ENCODE data around the gene PSMD10.

The PSMD10 gene

DNA sequence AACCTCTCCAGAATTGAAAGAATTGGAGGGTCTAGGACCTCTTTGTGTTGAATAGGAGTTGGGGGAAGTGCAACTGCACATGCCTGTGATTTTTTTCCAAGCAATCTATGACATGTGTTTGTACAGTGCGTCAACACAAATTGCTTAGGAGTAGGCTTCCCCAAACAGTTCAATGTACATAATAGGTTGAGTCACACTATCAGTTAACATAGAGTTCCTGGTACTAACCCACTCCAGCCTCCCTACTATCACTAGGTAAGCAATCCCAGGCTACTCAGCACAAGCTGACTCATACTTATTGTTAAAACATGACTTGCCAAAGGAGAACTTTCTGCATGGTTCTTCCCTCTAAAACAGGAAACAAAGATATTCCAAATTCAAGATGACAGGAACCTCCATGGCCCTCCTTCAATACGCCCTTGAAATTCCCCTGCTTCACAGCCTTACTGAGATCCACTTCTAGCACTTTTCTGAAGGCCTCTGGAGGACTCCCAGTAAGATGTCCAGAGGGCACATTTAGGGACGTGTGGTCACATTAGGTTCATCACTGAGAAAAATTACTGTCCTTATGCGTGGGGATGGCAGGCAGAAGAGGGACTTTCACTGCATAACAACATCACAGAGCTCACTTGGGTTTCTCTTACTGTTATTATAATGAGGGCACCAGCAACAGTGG, 54.9 kb downstream of the PSMD10 start:
- TF ChIP-seq SPI1 (IDR thresholded peaks at IDR 0.05; ENCODE audit: borderline replicate concordance, low read depth) (no peak), POLR2AphosphoS5 (IDR thresholded peaks at IDR 0.05; ENCODE audit: low read depth) (no peak), GABPA (IDR thresholded peaks at IDR 0.05; ENCODE audit: low read depth) (no peak)
- TF ChIP-seq, protein P1, sequence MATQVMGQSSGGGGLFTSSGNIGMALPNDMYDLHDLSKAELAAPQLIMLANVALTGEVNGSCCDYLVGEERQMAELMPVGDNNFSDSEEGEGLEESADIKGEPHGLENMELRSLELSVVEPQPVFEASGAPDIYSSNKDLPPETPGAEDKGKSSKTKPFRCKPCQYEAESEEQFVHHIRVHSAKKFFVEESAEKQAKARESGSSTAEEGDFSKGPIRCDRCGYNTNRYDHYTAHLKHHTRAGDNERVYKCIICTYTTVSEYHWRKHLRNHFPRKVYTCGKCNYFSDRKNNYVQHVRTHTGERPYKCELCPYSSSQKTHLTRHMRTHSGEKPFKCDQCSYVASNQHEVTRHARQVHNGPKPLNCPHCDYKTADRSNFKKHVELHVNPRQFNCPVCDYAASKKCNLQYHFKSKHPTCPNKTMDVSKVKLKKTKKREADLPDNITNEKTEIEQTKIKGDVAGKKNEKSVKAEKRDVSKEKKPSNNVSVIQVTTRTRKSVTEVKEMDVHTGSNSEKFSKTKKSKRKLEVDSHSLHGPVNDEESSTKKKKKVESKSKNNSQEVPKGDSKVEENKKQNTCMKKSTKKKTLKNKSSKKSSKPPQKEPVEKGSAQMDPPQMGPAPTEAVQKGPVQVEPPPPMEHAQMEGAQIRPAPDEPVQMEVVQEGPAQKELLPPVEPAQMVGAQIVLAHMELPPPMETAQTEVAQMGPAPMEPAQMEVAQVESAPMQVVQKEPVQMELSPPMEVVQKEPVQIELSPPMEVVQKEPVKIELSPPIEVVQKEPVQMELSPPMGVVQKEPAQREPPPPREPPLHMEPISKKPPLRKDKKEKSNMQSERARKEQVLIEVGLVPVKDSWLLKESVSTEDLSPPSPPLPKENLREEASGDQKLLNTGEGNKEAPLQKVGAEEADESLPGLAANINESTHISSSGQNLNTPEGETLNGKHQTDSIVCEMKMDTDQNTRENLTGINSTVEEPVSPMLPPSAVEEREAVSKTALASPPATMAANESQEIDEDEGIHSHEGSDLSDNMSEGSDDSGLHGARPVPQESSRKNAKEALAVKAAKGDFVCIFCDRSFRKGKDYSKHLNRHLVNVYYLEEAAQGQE (IDR thresholded peaks at IDR 0.05; ENCODE audit: insufficient replicate concordance, low read depth): no peak
- TF ChIP-seq, protein P2, sequence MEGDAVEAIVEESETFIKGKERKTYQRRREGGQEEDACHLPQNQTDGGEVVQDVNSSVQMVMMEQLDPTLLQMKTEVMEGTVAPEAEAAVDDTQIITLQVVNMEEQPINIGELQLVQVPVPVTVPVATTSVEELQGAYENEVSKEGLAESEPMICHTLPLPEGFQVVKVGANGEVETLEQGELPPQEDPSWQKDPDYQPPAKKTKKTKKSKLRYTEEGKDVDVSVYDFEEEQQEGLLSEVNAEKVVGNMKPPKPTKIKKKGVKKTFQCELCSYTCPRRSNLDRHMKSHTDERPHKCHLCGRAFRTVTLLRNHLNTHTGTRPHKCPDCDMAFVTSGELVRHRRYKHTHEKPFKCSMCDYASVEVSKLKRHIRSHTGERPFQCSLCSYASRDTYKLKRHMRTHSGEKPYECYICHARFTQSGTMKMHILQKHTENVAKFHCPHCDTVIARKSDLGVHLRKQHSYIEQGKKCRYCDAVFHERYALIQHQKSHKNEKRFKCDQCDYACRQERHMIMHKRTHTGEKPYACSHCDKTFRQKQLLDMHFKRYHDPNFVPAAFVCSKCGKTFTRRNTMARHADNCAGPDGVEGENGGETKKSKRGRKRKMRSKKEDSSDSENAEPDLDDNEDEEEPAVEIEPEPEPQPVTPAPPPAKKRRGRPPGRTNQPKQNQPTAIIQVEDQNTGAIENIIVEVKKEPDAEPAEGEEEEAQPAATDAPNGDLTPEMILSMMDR (IDR thresholded peaks at IDR 0.05; ENCODE audit: insufficient read depth, low read length): no peak
- Histone ChIP-seq H3K27me3 (ENCODE audit: insufficient read depth, poor library complexity, severe bottlenecking) (peaks cover 2% of the 10 kb centered on the region), H3K27ac (replicated peaks) (no peak overlapping the region), H3K4me3 (replicated peaks; ENCODE audit: insufficient read depth, low read length) (no peak overlapping the region)
- no peak for DNase-seq (ENCODE audit: low read depth in 1 of 2, low spot score in 1 of 2)

DNA sequence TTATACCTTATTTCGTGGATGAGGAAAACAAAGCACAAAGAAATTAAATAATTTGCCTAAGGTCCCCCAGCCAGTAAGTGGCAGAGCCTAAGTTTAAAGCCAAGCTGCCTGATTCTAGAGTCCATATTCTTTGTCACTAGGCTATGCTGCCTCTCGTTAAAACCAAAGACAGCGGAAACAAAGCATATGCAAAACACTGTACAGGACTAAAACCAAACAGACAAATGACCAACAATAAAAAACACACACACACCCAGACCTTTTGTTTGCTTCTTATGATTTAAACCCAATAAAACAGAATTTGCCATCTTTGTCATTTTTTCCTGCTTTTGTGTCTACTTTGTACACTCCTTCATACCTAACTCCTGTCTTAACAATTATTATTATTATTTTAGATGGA, 56.6 kb downstream of the PSMD10 start:
- Histone ChIP-seq H3K4me3 (replicated peaks; ENCODE audit: insufficient read depth, low read length) (no peak overlapping the region), H3K27me3 (ENCODE audit: insufficient read depth, poor library complexity, severe bottlenecking) (no peaks in the 10 kb centered on the region), H3K27ac (replicated peaks) (no peak overlapping the region)
- no peak for DNase-seq (ENCODE audit: low read depth in 1 of 2, low spot score in 1 of 2)
- TF ChIP-seq, protein P2 (IDR thresholded peaks at IDR 0.05; ENCODE audit: insufficient read depth, low read length): no peak
- no peak for TF ChIP-seq SPI1 (IDR thresholded peaks at IDR 0.05; ENCODE audit: borderline replicate concordance, low read depth)
- TF ChIP-seq GABPA (IDR thresholded peaks at IDR 0.05; ENCODE audit: low read depth): no peak
- TF ChIP-seq POLR2AphosphoS5 (IDR thresholded peaks at IDR 0.05; ENCODE audit: low read depth): no peak
- TF ChIP-seq, protein P1 (IDR thresholded peaks at IDR 0.05; ENCODE audit: insufficient replicate concordance, low read depth): no peak
